ENCODE results near the gene RIN3. TPM values are rescaled to one million over a fixed set of nuclear protein-coding genes. Genes with fewer than 3 reads are reported as not detected.

Gene RIN3
- total and polyA plus RNA-seq, 10 of the 15 experiments (the other 5 are each of a cell fraction or from before 2014, with no cell fraction given), result 0.91 to 23.3 (median 6.3) TPM

GRCh38 chr14:92706386-92706785 is 192.8 kb downstream of the RIN3 start (continued):
- TF ChIP-seq ZNF687 (IDR thresholded peaks at IDR 0.05) (no peak), IKZF2 (IDR thresholded peaks at IDR 0.05) (no peak), BHLHE40 (IDR thresholded peaks at IDR 0.05; ENCODE audit: borderline replicate concordance in 1 of 2, low read depth in 2 of 2, low read length in 1 of 2) (no peak), ATF7 (IDR thresholded peaks at IDR 0.05; ENCODE audit: low read depth) (no peak)

- TF ChIP-seq ZNF274 (IDR thresholded peaks at IDR 0.05; ENCODE audit: insufficient read depth, insufficient read length) (no peak), RAD21 (IDR thresholded peaks at IDR 0.05; ENCODE audit: insufficient read depth, low read depth, low read length) (no peak), DPF2 (IDR thresholded peaks at IDR 0.05) (no peak), KDM1A (IDR thresholded peaks at IDR 0.05; ENCODE audit: borderline replicate concordance) (no peak), ZNF687 (IDR thresholded peaks at IDR 0.05) (no peak), SIX5 (IDR thresholded peaks at IDR 0.05; ENCODE audit: low read depth, low read length, severe bottlenecking) (no peak)
- 97% methylated on average over 13 of the region's 13 CpGs for WGBS (ENCODE audit: insufficient coverage, insufficient replicate concordance, low lambda C conversion rate, missing lambda C conversion rate)
- DNase-seq (ENCODE audit: low read depth, low spot score) (no peak), ATAC-seq (no peak), FAIRE-seq (no peak)
- in situ Hi-C loops (cut with MboI), result no loop called here
- H4K20me1 ChIP-seq (ENCODE audit: control insufficient read depth, insufficient read depth), result no peaks in the 10 kb centered on the region; the same call in 1 of the 2 replicates
- intact Hi-C loops (cut with micrococcal nuclease; ENCODE audit: unreplicated experiment), result no loop called here
- H3K4me2 ChIP-seq (ENCODE audit: control insufficient read depth, insufficient read depth), result no peak overlapping the region
- no peak overlapping the region for H3K4me3 ChIP-seq
- ChIA-PET RAD21 (ENCODE audit: unreplicated experiment) (interaction anchor here (0.6 to 2.6 kb wide), 2 partner anchors 11 to 19 kb away, joined by 3 to 8 read pairs; no protein-coding TSS in a partner anchor), POLR2A (interaction anchor here (0.6 kb wide), 1 partner anchor 33 kb away, joined by 4 read pairs; no protein-coding TSS in a partner anchor), CTCF (interaction anchor here (0.6 to 6.4 kb wide), 4 partner anchors 19 to 248 kb away, joined by 3 to 122 read pairs (median 4); no protein-coding TSS in a partner anchor), SMC1A (ENCODE audit: uncharacterized antibody, unreplicated experiment) (interaction anchor here (11.0 kb wide), 1 partner anchor 75 kb away, joined by 151 read pairs; no protein-coding TSS in a partner anchor)
- peaks cover 1 to 6% of the 10 kb centered on the region in 2 experiments; a peak in 3 of 4 replicates for H3K36me3 ChIP-seq (ENCODE audit: control insufficient read depth in 2 of 2, insufficient read depth in 2 of 2, low read length in 1 of 2)
- H3K79me2 ChIP-seq (ENCODE audit: control insufficient read depth, insufficient read depth, low read length), result no peaks in the 10 kb centered on the region
- no peak overlapping the region for H2AFZ ChIP-seq (ENCODE audit: control insufficient read depth, low read depth, low read length)
- H3K9me3 ChIP-seq (replicated peaks; ENCODE audit: control insufficient read depth, insufficient read depth, low read length), result no peaks in the 10 kb centered on the region
- no TSS peak for BruUV-seq (replicated peaks)
- no peak overlapping the region for H3K9ac ChIP-seq (ENCODE audit: control insufficient read depth, insufficient read depth, low read length)
- peaks cover 8% of the 10 kb centered on the region for H3K4me1 ChIP-seq (ENCODE audit: control insufficient read depth, insufficient read depth, low read length)
- no peaks in the 10 kb centered on the region for H3K27me3 ChIP-seq (replicated peaks in 1 of 2; ENCODE audit: control insufficient read depth in 2 of 2, insufficient read depth in 2 of 2, low read length in 1 of 2)
- no peak overlapping the region for H3K27ac ChIP-seq (ENCODE audit: control insufficient read depth, insufficient read depth)
These were observed 195.9 kb downstream of the RIN3 start for GRCh38 chr14:92709340-92710000.
